Measurements from ENCODE around the gene RNF212B.

DNA sequence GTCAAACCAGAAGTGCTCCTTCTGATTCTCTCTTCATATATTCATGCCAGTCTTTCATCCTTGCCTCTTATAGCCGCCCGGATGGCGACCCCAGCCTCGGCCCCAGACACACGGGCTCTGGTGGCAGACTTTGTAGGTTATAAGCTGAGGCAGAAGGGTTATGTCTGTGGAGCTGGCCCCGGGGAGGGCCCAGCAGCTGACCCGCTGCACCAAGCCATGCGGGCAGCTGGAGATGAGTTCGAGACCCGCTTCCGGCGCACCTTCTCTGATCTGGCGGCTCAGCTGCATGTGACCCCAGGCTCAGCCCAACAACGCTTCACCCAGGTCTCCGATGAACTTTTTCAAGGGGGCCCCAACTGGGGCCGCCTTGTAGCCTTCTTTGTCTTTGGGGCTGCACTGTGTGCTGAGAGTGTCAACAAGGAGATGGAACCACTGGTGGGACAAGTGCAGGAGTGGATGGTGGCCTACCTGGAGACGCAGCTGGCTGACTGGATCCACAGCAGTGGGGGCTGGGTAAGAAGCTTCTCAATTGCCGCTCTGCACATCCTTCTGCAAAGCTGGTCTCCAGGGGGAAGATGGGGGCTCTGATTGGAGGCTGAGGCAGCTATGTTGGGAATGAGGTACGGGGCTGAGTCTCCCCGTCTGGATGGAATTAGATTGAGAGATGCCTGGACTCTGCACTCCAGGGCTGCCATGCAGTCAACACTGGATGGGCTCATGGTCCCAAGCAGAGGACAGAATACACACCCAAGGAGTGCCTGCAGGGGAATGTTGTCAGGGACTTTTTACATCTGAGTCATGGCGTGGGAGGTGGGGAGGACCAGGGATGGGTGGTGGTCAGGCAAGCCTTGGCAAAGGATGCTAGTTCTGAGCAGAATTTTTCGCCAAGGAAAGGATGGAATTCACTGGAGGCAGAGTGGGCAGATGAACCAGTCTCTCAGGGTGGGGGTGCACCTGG lies 70.2 kb downstream of the RNF212B start:
- TF ChIP-seq, protein P1, sequence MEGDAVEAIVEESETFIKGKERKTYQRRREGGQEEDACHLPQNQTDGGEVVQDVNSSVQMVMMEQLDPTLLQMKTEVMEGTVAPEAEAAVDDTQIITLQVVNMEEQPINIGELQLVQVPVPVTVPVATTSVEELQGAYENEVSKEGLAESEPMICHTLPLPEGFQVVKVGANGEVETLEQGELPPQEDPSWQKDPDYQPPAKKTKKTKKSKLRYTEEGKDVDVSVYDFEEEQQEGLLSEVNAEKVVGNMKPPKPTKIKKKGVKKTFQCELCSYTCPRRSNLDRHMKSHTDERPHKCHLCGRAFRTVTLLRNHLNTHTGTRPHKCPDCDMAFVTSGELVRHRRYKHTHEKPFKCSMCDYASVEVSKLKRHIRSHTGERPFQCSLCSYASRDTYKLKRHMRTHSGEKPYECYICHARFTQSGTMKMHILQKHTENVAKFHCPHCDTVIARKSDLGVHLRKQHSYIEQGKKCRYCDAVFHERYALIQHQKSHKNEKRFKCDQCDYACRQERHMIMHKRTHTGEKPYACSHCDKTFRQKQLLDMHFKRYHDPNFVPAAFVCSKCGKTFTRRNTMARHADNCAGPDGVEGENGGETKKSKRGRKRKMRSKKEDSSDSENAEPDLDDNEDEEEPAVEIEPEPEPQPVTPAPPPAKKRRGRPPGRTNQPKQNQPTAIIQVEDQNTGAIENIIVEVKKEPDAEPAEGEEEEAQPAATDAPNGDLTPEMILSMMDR (IDR thresholded peaks at IDR 0.05; ENCODE audit: low read length) = no peak
- TF ChIP-seq EZH2 (IDR thresholded peaks at IDR 0.05; ENCODE audit: borderline replicate concordance, low read length) = no peak
